Spleen (tissue), 7 donors: Measurements from ENCODE around the gene ADAT2.

Experiments used
- POLR2A ChIP-seq, 3 donors: fragments of 450-650 bp; IDR thresholded peaks; one replicate each; pipeline ENCODE4 v1.5.1; 2017; ENCODE audit warnings: antibody characterized with exemption in 3 of 3, mild to moderate bottlenecking in 1 of 3
- POLR2AphosphoS5 ChIP-seq, 3 donors: sonication (generic); formaldehyde crosslinking; IDR thresholded peaks; one replicate each; pipeline ENCODE4 v1.5.1; 2017; ENCODE audit warnings: antibody characterized with exemption in 3 of 3
- TF ChIP-seq, protein P1 (sequence below), 11 experiments: fragments of 200-600 bp in 7 of 11; fragments of 450-650 bp in 4 of 11; sonication (generic) in 4 of 11; IDR thresholded peaks in 8 of 11; conservative IDR thresholded peaks in 3 of 11; 1 replicate in 7 of 11; 2 replicates in 4 of 11; pipeline versions ENCODE4 v1.4.0 to v1.8.0; 2016 to 2021; ENCODE audit warnings: antibody characterized with exemption in 11 of 11, inconsistent platforms in 4 of 11, mild to moderate bottlenecking in 1 of 11
- donor health status: DM: no; HTN: no; CAD: no; lungs with moderate emphysema.
- donor health status: DM: no; HTN: no; CAD: no.
- donor health status: DM: no; HTN: no; CAD: no.

DNA sequence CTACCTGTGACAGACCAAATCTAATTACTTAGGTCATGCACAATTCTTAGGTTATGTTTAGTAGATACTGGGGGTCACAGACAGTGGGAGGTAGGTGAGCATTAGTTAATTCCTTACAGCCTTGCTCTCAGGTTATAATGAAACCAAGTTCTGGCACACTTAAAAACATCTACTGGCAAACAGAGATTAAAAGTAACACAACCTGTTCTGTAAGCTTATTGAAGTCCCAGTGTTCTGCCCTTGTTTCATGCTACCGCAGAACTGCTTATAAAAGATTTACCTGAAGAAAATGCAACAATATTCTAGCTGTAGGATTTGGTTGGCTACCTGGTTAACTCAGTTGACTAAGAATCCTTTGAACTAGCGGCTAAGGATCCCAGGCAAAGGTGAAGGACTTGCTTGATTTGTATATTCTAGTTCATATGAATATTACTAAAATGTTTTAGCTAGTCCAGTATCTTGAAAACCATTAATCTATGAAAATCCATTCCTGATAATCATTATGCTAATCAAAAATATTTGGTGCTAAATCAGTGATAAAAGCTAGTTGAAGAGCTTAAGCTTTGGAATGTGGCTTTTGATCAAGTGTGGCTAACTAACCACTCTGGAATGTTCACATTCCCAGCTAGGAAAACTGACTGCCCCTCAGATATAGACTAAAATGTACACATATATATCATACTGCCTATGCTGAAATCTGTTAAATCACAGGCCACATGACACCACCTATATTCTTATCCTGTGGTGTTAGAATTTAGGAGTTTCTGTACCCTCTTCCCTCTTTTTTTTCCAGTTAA is 7.3 kb upstream of the ADAT2 start:
- TF ChIP-seq, protein P1, sequence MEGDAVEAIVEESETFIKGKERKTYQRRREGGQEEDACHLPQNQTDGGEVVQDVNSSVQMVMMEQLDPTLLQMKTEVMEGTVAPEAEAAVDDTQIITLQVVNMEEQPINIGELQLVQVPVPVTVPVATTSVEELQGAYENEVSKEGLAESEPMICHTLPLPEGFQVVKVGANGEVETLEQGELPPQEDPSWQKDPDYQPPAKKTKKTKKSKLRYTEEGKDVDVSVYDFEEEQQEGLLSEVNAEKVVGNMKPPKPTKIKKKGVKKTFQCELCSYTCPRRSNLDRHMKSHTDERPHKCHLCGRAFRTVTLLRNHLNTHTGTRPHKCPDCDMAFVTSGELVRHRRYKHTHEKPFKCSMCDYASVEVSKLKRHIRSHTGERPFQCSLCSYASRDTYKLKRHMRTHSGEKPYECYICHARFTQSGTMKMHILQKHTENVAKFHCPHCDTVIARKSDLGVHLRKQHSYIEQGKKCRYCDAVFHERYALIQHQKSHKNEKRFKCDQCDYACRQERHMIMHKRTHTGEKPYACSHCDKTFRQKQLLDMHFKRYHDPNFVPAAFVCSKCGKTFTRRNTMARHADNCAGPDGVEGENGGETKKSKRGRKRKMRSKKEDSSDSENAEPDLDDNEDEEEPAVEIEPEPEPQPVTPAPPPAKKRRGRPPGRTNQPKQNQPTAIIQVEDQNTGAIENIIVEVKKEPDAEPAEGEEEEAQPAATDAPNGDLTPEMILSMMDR (IDR thresholded peaks at IDR 0.05 in 8 of 11, conservative IDR thresholded peaks at IDR 0.05 in 3 of 11) = no peak
- no peak for TF ChIP-seq POLR2A (IDR thresholded peaks at IDR 0.05)
- no peak for TF ChIP-seq POLR2AphosphoS5 (IDR thresholded peaks at IDR 0.05)
